ENCODE data around the gene C2orf68.

C2orf68 gene

GRCh38 chr2:85557130-85557529 lies 54.7 kb downstream of the C2orf68 start:
- no peak overlapping the region for H3K4me3 ChIP-seq (replicated peaks; ENCODE audit: insufficient read depth, low read length)
- TF ChIP-seq, protein P1, sequence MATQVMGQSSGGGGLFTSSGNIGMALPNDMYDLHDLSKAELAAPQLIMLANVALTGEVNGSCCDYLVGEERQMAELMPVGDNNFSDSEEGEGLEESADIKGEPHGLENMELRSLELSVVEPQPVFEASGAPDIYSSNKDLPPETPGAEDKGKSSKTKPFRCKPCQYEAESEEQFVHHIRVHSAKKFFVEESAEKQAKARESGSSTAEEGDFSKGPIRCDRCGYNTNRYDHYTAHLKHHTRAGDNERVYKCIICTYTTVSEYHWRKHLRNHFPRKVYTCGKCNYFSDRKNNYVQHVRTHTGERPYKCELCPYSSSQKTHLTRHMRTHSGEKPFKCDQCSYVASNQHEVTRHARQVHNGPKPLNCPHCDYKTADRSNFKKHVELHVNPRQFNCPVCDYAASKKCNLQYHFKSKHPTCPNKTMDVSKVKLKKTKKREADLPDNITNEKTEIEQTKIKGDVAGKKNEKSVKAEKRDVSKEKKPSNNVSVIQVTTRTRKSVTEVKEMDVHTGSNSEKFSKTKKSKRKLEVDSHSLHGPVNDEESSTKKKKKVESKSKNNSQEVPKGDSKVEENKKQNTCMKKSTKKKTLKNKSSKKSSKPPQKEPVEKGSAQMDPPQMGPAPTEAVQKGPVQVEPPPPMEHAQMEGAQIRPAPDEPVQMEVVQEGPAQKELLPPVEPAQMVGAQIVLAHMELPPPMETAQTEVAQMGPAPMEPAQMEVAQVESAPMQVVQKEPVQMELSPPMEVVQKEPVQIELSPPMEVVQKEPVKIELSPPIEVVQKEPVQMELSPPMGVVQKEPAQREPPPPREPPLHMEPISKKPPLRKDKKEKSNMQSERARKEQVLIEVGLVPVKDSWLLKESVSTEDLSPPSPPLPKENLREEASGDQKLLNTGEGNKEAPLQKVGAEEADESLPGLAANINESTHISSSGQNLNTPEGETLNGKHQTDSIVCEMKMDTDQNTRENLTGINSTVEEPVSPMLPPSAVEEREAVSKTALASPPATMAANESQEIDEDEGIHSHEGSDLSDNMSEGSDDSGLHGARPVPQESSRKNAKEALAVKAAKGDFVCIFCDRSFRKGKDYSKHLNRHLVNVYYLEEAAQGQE (IDR thresholded peaks at IDR 0.05; ENCODE audit: insufficient replicate concordance, low read depth): no peak
- TF ChIP-seq GABPA (IDR thresholded peaks at IDR 0.05; ENCODE audit: low read depth) (no peak), SPI1 (IDR thresholded peaks at IDR 0.05; ENCODE audit: borderline replicate concordance, low read depth) (no peak), POLR2AphosphoS5 (IDR thresholded peaks at IDR 0.05; ENCODE audit: low read depth) (no peak)
- TF ChIP-seq, protein P2, sequence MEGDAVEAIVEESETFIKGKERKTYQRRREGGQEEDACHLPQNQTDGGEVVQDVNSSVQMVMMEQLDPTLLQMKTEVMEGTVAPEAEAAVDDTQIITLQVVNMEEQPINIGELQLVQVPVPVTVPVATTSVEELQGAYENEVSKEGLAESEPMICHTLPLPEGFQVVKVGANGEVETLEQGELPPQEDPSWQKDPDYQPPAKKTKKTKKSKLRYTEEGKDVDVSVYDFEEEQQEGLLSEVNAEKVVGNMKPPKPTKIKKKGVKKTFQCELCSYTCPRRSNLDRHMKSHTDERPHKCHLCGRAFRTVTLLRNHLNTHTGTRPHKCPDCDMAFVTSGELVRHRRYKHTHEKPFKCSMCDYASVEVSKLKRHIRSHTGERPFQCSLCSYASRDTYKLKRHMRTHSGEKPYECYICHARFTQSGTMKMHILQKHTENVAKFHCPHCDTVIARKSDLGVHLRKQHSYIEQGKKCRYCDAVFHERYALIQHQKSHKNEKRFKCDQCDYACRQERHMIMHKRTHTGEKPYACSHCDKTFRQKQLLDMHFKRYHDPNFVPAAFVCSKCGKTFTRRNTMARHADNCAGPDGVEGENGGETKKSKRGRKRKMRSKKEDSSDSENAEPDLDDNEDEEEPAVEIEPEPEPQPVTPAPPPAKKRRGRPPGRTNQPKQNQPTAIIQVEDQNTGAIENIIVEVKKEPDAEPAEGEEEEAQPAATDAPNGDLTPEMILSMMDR (IDR thresholded peaks at IDR 0.05; ENCODE audit: insufficient read depth, low read length): no peak

More at GRCh38 chr2:85557130-85557529, 54.7 kb downstream of the C2orf68 start:
- DNase-seq (ENCODE audit: low read depth in 1 of 2, low spot score in 1 of 2): no peak
- no peaks in the 10 kb centered on the region for H3K27me3 ChIP-seq (ENCODE audit: insufficient read depth, poor library complexity, severe bottlenecking)
- H3K27ac ChIP-seq (replicated peaks): no peak overlapping the region

Data from HL-60 (cell line).